Measurements from ENCODE around the gene ZNF804B. TPM values are rescaled to one million over a fixed set of nuclear protein-coding genes. Genes with fewer than 3 reads are reported as not detected.

Gene ZNF804B
- total RNA-seq, 1 donor from 2014 or later = not detected

DNA sequence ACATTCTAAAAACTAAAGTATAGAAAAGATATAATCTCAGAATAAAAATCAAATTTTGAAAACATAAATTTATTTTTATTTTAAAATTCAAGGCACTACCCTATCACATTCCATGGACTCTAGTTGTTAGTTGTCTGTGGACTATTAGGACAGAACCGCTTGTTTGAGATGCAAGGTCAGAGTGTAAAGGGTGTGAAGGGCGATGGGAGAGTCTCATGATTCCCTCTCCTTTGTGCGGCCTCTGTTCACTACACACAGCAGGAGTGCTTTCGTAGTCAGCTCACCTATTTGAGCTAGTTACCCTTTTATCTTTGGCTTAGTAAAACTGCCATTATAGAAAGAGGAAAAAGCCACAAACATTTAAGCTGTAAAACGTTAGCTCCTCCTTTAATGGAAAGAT, 225.8 kb downstream of the ZNF804B start:
- no peak for DNase-seq

DNA sequence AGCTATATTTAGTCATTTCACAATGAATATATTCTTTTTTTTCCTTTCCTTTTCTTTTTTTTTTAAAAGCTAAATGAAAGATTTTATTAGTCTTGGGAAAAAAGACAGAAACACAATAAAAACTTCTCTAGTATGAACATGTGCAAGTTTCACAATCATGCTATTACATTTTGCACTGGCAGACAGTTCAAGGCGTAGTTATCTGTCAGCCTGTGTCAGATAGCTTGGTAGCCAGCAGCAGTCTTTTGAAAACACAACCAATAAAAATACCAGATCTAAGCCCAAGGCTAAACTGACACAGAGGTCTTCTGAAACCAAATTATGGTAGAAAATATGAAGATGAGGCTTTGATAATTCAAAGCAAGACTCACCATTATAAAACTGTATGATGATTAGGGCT, 241.8 kb downstream of the ZNF804B start:
- DNase-seq = no peak

DNA sequence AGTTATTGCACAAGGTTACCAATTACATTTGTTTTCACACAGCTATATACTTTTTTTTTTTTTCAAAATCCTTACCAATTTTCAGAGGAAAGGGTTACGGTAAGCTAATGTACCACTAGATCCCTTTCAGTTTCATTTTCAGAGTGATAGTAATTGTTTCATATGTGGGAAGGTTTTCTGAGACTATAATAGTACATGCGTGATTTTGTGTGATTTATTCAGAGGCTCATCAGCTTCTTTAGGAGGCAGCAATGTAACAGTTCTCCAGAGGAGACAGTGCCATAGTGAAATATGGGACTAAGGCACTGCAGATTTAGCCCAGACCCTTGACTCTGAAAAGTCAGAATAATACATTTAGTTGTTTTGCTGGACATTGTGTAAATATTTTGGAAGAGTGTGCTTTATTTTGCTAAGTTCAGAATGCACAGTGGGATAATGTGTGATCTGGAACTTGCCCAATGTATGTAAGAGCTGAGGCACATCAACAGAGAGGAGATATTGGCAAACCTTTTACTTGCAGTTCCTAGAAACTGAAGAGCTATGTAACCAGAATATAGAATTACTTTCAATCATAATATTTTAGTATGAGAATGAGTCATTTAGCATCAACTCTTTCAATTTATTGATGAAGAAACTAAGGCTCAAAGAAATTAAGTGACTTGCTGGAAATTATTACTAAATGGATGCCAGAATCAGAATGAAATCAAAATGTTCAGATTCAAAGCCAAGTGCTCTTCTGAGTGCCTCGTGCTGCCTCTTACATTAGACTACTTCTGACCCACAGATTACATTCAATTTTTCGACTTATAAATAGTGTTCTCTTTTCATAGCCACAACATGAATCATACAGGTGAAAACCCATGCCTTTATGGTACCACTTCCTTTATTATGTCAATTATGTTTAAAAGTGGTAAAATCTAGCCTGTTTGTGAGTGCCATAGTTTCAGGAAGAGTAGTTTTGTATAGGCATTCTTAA, 243.8 kb downstream of the ZNF804B start:
- DNase-seq = no peak

DNA sequence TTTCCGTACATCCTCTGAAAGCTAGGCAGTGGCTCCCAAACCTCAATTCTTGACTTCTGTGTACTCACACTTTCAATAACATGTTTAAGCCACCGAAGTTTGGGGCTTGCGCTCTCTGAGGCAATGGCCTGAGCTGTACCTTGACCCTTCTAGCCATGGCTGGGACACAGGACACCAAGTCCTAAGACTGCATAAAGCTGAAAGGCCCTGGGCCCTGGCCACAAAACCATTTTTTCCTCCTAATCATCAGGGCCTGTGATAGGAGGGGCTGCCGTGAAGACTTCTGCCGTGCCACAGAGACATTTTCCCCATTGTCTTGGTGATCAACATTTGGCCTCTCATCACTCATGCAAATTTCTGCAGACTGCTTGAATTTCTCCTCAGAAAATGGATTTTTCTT, 252.5 kb downstream of the ZNF804B start:
- no peak for DNase-seq

DNA sequence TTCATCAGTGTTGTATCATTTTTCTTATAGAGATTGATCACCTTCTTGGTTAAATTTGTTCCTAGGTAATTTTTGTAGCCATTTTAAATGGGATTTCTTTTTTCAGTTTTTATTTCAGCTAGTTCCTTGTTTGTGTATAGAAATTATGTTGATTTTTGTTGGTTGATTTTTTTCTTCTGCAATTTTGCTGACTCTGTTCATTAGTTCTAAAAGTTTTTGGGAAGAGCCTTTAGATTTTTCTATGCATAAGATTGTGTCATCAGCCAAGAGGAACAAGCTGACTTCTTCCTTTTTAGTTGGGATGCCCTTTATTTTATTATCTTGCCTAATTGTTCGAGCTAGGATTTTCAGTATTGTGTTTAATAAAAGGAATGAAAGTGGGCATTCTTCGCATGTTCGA, 258.2 kb downstream of the ZNF804B start:
- no peak for DNase-seq

DNA sequence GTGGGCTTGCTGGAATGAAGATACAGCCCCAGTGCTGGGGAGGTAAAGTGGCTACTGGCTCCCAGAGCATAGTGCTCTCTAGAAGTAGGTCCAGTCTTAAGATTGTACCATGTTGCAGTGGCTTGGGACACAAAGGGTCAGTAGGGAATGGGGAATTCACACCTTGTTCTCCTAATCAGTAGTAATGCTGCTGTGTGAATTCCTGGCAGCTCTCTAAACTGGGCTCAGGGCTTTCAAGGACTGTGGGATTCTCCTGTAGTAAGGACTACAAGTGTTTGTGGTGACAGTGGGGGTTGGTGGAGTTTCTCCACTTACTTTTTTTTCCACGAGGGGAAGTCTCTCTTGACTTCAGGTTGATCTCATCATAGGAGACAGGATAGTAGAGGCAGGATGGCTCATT, 262.2 kb downstream of the ZNF804B start:
- no peak for DNase-seq

DNA sequence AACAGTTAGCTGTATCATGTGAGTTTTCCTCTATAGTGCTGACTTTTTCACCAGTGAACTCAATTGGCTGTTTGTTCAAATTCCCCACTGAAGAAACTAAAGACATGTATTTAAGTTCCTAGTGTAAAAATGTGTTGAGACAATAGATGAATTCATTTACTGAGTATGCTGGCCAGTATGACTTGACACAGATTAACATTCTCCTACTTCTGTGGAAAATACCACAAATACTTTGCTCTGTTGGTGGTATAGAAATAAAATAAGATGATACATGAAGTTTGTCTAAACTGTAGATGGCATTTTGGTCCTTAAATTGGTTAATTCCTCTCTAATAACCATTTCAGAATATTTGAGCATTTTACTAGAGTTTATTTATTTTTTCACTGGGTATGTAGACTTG, 263.7 kb downstream of the ZNF804B start:
- DNase-seq = no peak

DNA sequence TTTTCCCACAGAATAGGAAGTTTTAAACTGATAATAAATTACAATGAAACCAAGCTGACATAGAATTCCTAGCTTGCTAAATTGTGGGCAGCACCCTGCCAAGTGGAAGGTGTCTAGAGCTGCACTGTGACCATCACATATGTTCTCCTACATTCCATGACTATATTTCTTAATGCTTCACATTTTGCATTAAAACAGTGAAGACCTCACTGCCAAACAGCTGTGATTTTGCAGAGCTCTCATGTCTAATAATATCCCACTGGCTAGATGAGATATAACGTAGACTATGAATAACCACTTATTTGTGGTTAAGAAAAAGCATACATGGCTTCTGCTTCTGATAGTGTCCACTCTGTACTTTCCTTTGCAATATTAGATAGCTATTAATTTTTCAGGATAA, 264.4 kb downstream of the ZNF804B start:
- no peak for DNase-seq

DNA sequence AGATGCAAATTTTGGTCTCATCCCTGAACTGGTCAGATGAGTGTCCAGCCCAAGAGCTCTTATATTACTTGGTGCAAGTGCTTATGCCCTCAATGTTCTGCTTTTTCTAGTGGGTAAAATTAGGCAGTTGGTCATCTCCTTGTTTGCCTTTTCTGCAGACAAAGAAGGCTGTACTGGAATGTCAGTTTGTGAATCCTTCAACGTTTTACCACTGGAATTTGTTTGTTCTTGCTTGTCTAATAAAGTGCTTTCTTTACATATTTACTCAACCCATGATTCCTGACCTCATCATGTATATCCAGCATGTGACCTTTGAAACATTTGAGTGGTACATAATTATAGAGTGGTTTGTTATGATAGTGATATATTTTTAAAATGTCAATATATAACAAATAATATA, 268.3 kb downstream of the ZNF804B start:
- DNase-seq = no peak

DNA sequence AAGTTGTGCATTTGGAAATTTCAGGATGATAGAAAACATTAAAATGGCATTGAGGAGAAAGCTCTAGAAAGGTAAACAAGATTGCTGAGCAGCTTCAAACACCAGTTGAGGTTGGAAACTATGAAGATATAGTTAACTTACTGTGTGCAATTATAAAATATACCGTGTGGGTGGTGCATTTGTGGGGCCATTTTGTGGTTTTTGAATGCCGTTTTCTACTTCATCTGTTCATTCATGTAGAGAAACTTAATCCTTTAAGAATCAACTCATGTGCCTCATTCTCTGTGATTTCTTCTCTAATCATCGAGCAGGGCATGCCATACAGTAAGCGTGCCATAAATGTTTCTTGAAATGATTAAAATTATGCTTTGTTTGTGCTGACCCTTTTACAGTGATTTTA, 268.8 kb downstream of the ZNF804B start:
- no peak for DNase-seq

DNA sequence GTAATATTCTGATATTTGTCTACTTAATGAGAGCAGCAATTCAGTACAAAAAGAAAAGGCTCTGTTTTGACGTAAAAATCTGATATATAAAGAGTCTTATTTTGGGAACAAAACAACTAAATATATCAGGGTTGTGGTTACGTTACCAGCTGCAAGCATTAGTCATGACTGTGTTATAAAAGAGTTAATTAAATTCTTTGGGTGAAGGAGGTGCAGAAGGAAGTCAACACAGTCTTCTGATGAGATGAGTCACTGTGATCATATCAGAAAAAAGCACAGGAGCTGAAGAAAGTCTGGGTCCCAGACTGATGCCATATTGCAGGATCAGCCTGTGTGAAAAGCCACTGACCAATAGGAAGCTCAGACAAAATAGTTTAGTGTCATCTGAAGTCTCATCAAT, 270.4 kb downstream of the ZNF804B start:
- no peak for DNase-seq

DNA sequence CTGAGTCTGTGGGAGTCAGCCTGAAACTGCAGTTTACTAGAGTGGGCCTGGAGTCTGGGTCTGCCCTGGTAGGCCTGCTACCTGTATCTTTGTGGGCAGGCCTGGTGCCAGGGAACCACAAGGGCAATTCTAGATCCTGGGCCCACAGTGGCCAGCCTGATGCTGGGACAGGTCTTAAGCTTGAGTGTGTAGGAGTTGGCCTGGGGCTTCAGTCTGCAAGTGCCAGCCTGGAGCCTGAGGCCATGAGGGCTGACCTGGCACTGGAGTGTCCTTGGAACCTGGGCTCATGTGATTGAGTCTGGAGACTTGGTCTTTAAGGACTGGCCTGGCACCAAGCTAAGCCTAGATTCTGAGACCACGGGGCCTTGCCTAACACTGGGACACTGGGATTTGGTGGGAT, 281.7 kb downstream of the ZNF804B start:
- DNase-seq = no peak

DNA sequence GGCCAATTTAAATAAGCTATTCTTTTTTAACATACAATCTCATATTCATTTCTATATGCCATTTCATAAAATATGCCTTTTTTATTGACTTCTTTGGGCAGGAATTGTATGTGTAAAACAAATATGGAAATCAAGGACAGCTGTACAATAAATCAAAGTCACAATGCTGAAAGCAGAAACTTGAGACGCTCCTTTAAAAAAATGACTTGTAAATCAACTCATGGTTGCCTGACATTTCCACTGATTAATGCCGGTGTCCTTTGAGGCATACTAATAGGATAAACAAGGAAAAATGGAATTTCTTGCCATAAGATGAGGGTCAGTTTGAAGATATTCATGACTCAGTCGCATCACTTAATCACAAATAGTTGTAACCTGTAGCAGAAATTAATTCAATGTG, 283.4 kb downstream of the ZNF804B start:
- no peak for DNase-seq

DNA sequence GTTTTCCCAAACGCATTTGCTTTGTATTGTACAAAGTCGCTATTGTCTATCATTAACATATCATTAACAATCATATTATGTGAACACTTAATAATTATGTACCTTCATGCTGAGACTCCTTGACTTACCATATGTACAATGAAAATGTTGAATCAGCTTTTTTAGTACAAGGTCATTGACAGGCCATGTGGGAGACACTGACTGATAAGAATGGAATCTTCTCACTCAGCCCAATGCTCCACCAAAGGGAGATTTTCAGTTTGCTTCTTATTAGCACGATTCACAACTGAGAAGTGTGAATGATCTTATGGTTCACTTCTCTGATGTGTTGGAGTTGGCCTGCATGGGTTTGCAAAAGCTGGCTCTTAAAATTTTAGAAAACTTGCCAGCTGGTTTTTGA, 289.5 kb downstream of the ZNF804B start:
- no peak for DNase-seq

DNA sequence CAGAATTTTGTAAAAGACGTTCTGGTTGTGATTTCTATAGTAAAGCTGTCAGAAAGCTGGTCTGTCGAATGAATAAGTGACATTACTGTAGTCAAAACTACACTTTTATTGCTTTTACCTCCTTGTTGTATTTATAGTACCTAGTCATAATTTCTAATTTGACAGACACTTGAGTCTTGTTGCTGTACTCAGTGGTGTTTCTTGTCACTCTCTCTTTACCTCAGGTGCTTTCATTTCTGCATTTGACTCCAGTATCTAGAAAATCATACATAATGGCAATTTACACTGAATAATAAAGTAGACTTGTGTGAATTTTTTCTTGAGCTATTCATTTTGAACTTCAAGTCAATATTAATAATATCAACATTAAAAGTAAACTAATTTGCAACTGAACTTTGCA, 293.6 kb downstream of the ZNF804B start:
- no peak for DNase-seq

DNA sequence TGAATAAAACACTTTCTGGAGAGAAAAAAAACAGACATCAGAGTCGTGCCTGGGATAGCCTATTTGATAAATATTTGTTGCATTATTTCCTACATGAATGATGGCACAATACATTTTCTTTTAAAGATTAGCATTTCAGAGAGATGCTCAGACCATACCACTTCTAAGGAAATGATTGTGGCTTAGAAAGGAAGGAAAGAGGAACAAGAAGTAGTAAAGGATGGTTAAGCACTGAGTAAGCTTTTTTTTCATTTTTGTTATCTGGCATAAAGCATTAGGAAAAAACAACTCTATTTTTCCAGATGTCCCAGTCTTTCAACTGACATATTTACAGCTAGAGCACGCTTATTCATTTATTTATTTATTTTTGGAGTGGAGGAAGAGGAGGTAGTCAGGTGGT, 294.9 kb downstream of the ZNF804B start:
- no peak for DNase-seq

DNA sequence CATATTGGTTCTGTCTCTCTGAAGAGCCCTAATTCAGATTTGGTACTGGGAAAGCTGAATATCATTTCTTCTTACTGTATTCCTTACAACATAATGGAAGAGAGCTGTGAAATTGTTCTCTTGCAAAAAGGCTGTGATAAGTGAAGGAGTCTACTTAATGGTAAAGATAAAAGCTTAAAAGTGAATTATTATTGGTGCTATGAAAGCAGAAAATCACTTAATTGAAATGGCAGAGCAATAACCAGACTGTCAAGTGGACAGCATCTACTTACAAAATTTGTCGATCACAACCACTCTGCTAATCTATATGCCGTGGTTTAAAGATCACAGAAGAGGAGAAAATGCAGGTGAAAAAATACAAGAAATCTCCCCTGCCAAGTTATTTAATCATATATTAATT, 300.7 kb downstream of the ZNF804B start:
- no peak for DNase-seq

DNA sequence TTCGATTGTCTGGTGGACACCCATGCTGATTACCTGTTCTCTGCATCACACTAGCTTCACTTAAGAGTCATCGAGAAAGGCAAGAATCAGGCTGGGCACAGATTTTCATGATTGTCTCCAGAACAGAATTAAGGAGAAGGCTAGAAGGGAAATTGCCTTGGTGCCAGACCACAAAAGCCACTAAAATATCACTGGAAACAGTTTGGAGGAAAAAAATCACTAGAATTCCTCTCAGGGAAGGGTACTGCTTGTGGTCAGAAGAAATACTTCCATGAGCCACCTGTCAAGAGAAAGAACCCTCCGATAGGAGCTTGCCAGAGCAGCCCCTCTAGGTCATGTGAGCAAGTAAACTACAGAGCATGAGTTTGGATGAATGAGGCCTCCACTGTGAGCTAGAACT, 305.3 kb downstream of the ZNF804B start:
- DNase-seq = no peak

DNA sequence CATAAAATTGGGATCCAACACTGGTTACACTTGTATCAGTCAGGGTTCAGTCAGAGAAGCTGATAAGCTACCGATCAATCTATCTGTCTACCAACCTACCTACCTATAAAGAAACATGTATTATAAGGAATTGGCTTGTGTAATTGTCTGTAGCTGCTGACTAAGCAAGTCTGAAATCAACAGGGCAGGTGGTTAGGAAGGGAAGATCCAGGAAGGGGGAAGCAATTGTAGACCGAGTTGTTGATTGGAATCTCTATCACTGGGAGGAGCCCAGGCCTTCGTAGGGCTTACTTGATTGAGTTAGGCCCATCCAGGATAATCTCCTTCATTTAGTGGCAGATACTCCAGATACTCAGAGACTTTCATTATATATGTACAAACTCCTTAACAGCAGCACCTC, 307.5 kb downstream of the ZNF804B start:
- DNase-seq = no peak

DNA sequence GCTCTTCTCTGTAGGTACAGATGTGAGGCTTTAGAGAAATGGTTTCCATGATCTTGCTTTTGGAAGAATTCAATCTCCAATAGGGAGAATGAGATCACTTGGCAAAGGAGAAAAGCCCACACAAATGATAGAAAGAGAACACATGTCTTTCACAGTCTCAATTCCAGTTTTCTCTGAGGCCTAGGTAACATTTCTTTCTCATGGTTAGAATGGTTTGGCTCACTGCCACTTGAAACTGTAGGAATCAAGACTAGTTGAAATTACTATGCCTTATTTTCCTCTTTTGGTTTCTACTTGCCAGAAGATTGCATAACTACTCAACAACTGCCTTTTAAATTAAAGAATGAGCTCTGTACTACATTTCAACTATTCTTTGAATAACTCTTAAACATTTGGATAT, 312.6 kb downstream of the ZNF804B start:
- no peak for DNase-seq

DNA sequence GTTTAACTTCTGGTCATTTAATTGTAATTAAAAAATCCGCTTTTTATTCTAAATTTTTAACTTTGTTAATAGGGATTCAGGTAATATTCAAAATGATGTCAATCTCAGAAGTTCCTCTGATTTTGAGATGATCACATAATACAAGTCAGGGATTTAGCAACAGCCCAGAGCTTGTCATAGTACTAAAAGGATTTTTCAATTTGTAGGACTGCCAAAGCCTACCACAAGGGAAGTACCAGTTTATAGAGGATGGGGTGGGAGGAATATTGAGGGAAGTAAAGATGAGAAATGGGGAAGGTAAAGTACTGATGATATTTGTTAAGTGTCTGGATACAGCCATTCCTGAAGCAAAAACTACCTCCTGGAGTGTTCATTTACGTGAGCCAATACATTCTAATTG, 314.3 kb downstream of the ZNF804B start:
- no peak for DNase-seq

DNA sequence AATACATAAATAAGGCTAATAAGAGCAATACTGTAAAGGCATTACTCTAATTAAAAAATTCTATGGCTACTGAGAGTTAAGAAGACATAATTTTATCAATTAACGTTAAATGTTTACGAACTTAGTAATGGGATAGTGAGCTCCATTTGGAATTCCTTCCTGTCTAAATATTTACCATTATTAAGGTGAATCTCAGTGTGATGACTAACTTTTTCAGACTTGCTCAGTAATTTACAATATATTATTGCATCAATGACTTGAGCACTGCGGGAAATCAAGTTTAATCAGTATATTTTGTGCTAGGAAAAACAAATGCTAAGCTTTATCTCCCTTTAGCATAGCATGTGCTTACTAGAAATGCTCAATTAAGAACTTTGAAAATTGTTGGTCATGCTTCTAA, 318.5 kb downstream of the ZNF804B start:
- DNase-seq = no peak

DNA sequence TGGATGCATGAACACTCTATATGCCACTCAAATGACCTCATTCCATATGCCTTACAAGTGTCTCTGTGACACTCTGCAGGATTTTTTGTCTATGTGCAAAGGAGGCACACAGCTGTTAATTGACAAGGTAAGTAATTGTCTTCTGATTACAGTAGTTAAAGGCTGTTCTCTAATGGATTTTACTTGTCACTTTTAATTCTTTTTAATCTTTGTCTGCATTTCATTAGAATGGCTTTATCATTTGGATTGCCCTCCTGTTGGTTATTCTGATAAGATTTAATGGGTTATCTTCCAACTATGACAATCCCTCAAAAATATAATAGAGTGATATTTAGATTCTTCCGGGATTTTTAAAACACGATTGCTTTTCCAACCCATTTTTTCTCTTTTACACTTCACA, 326.1 kb downstream of the ZNF804B start:
- DNase-seq = no peak

DNA sequence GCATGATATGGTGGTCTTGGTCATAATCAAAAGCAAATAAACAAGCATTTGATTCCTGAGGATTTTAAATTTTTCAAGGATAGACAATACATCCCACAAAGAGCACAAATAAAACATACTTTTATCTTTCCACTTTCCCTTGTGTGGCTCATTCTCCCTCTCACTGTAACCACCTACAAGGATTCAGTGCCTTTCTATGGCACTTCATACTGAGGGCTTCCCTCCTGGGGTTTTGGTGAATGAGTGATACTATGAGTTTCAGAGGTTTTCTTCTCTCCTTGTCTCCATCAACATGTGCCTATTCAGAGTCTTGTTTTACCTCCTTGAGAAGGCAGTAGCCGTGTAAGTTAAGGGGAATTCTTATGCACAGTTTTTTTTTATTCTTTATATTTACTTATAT, 332.1 kb downstream of the ZNF804B start:
- DNase-seq = no peak

DNA sequence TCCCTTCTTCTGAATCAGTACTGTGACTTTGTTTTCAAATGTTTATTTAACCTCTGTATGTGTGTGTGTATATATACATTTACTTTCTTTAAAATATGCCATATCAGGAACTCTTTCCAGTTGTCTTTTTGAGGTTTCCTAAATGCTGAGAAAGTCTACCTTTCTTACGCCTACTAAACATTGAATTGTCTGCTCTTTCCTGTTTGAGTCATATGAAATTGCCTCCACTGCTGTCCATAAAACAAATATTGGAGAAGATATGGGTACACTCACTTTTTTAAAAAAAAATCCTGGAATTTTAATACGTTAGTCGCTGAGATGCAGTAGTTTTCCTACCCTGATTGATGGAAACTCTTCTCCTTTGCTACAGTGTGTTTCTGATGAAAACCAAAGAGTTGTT, 334.8 kb downstream of the ZNF804B start:
- DNase-seq = no peak

All from dermis blood vessel endothelial cell (primary cell).